WTC11 (cell line): ENCODE results near the gene MYOF. TPM values are rescaled to one million over a fixed set of nuclear protein-coding genes. Genes with fewer than 3 reads are reported as not detected.
"Not testable (repeated sequence)": the region's sequence is repeated elsewhere in the genome, so short reads cannot be mapped to it uniquely, and the experiment has no call there.

Source experiments
- ATAC-seq: fragments of 200-7000 bp; cut with Tn5 transposase; 2 replicates; pipeline ENCODE4 v1.10.0; 2021; ENCODE audit warnings: mild to moderate bottlenecking, moderate library complexity
- CTCF ChIA-PET: fragments of 300-600 bp; sonication (Branson Sonifier 250); formaldehyde crosslinking; loops from one replicate; lab custom pipeline; 2021; ENCODE audit warnings: antibody characterized with exemption; lab: Charles Lee
- POLR2A ChIA-PET: fragments of 350-600 bp; sonication (Branson Sonifier 250); formaldehyde crosslinking; loops from one replicate; lab custom pipeline; 2021; ENCODE audit warnings: antibody characterized with exemption; lab: Charles Lee
- DNase-seq: peaks from one replicate; pipeline ENCODE4 v3.0.0; 2021; ENCODE audit warnings: low spot score
- H3K27ac Mint-ChIP-seq: 2 replicates; pipeline ENCODE4 v1.8.0; 2021; ENCODE audit warnings: mixed read lengths
- H3K27me3 Mint-ChIP-seq: 2 replicates; pipeline ENCODE4 v1.8.0; 2021; ENCODE audit warnings: low read depth, mild to moderate bottlenecking, moderate library complexity, mixed read lengths
- H3K36me3 Mint-ChIP-seq: 2 replicates; pipeline ENCODE4 v1.8.0; 2021; ENCODE audit warnings: mixed read lengths
- H3K4me1 Mint-ChIP-seq: 2 replicates; pipeline ENCODE4 v1.8.0; 2022; ENCODE audit warnings: mixed read lengths
- H3K4me3 Mint-ChIP-seq: 2 replicates; pipeline ENCODE4 v1.8.0; 2021; ENCODE audit warnings: mild to moderate bottlenecking, moderate library complexity, mixed read lengths
- H3K9me3 Mint-ChIP-seq: 2 replicates; pipeline ENCODE4 v1.8.0; 2021; ENCODE audit warnings: mixed read lengths
- ATF2 ChIP-seq: sonication (generic); formaldehyde crosslinking; IDR thresholded peaks from 2 replicates; pipeline ENCODE4 v1.8.1; 2022; ENCODE audit warnings: low read depth, missing genetic modification reagents, borderline replicate concordance
- ATF6 ChIP-seq: sonication (generic); formaldehyde crosslinking; IDR thresholded peaks from 2 replicates; pipeline ENCODE4 v1.8.1; 2023; ENCODE audit warnings: mild to moderate bottlenecking, missing genetic modification reagents
- E2F5 ChIP-seq: sonication (generic); formaldehyde crosslinking; IDR thresholded peaks from 2 replicates; pipeline ENCODE4 v1.8.1; 2022; ENCODE audit warnings: mild to moderate bottlenecking, moderate library complexity, missing genetic modification reagents
- FOXP1 ChIP-seq: sonication (generic); formaldehyde crosslinking; IDR thresholded peaks from 2 replicates; pipeline ENCODE4 v1.8.0; 2022; ENCODE audit warnings: missing genetic modification reagents, mild to moderate bottlenecking, moderate library complexity, borderline replicate concordance
- HMGA2 ChIP-seq: fragments of 250-450 bp; sonication (Bioruptor Pico); IDR thresholded peaks from 2 replicates; pipeline ENCODE4 v1.4.0; 2021; ENCODE audit warnings: mild to moderate bottlenecking, moderate library complexity
- KAT7 ChIP-seq: sonication (generic); formaldehyde crosslinking; IDR thresholded peaks from 2 replicates; pipeline ENCODE4 v1.8.1; 2023; ENCODE audit warnings: missing genetic modification reagents, mild to moderate bottlenecking, borderline replicate concordance
- MYBL2 ChIP-seq: sonication (generic); formaldehyde crosslinking; IDR thresholded peaks from 2 replicates; pipeline ENCODE4 v1.8.1; 2023; ENCODE audit warnings: mild to moderate bottlenecking, moderate library complexity, missing genetic modification reagents
- OVOL2 ChIP-seq: fragments of 250-450 bp; sonication (Bioruptor Pico); IDR thresholded peaks from 2 replicates; pipeline ENCODE4 v1.9.0; 2021; ENCODE audit warnings: mild to moderate bottlenecking, borderline replicate concordance
- RELA ChIP-seq: sonication (generic); formaldehyde crosslinking; IDR thresholded peaks from 2 replicates; pipeline ENCODE4 v1.8.1; 2022; ENCODE audit warnings: missing genetic modification reagents, mild to moderate bottlenecking, borderline replicate concordance
- SMAD4 ChIP-seq: sonication (generic); formaldehyde crosslinking; IDR thresholded peaks from 2 replicates; pipeline ENCODE4 v1.8.0; 2022; ENCODE audit warnings: mild to moderate bottlenecking, missing genetic modification reagents
- SOX15 ChIP-seq: fragments of 250-450 bp; sonication (Bioruptor Pico); IDR thresholded peaks from 2 replicates; pipeline ENCODE4 v1.9.0; 2021; ENCODE audit warnings: mild to moderate bottlenecking
- ZBTB21 ChIP-seq: sonication (generic); formaldehyde crosslinking; IDR thresholded peaks from 2 replicates; pipeline ENCODE4 v1.8.1; 2023; ENCODE audit warnings: mild to moderate bottlenecking, missing genetic modification reagents, borderline replicate concordance
- ZNF121 ChIP-seq: sonication (generic); formaldehyde crosslinking; IDR thresholded peaks from 2 replicates; pipeline ENCODE4 v1.8.0; 2023; ENCODE audit warnings: missing genetic modification reagents
- ZNF232 ChIP-seq: sonication (generic); formaldehyde crosslinking; IDR thresholded peaks from 2 replicates; pipeline ENCODE4 v1.8.0; 2022; ENCODE audit warnings: mild to moderate bottlenecking, missing genetic modification reagents
- ZNF281 ChIP-seq: sonication (generic); formaldehyde crosslinking; IDR thresholded peaks from 2 replicates; pipeline ENCODE4 v1.8.0; 2023; ENCODE audit warnings: mild to moderate bottlenecking, missing genetic modification reagents
- ZNF425 ChIP-seq: fragments of 250-450 bp; sonication (Bioruptor Pico); conservative IDR thresholded peaks from 2 replicates; pipeline ENCODE4 v1.9.0; 2021; ENCODE audit warnings: mild to moderate bottlenecking
- ZNF671 ChIP-seq: fragments of 250-450 bp; sonication (Bioruptor Pico); IDR thresholded peaks from 2 replicates; pipeline ENCODE4 v1.8.0; 2021; ENCODE audit warnings: mild to moderate bottlenecking
- ZSCAN18 ChIP-seq: fragments of 250-450 bp; sonication (Bioruptor Pico); IDR thresholded peaks from 2 replicates; pipeline ENCODE4 v2.1.2; 2022; ENCODE audit warnings: mild to moderate bottlenecking, moderate library complexity
- total RNA-seq: library from RNA; stranded (reverse); gene quantifications from 3 replicates; pipeline ENCODE4 v1.2.3, GENCODE V29; 2021

The MYOF gene
- total RNA-seq, 1 experiment from 2014 or later: 1.8 TPM

- TF ChIP-seq FOXP1 (CRISPR knock-in tag) (no peak), HMGA2 (CRISPR knock-in tag) (no peak), ZNF121 (CRISPR knock-in tag) (no peak), ZSCAN18 (no peak), ZNF425 (CRISPR knock-in tag) (no peak), SOX15 (no peak), ATF6 (CRISPR knock-in tag) (no peak)
Measured at GRCh38 chr10:93420091-93420490, 62.0 kb downstream of the MYOF start (continued).

- not testable (repeated sequence) for H3K9me3 Mint-ChIP-seq, H3K36me3 Mint-ChIP-seq, DNase-seq, ATAC-seq, H3K4me3 Mint-ChIP-seq, H3K27ac Mint-ChIP-seq, H3K27me3 Mint-ChIP-seq
- POLR2A ChIA-PET: interaction anchor here (1.8 kb wide), 1 partner anchor 20 kb away, joined by 5 read pairs; no protein-coding TSS in a partner anchor
- peaks cover 39% of the 10 kb centered on the region for H3K4me1 Mint-ChIP-seq
- CTCF ChIA-PET: interaction anchor here (2.9 to 4.7 kb wide), 2 partner anchors 43 to 63 kb away, joined by 12 to 25 read pairs; partner anchors contain the start of gene MYOF
Measured at GRCh38 chr10:93419016-93419415, 63.1 kb downstream of the MYOF start.

GRCh38 chr10:93417921-93418320 is 64.2 kb downstream of the MYOF start:
- TF ChIP-seq ATF2 (CRISPR knock-in tag): no peak
- TF ChIP-seq ZNF671 (CRISPR knock-in tag): no peak
- no peak for TF ChIP-seq SMAD4 (CRISPR knock-in tag)
- no peak for TF ChIP-seq FOXP1 (CRISPR knock-in tag)
- no peak for TF ChIP-seq ZBTB21 (CRISPR knock-in tag)
- no peak for TF ChIP-seq RELA (CRISPR knock-in tag)
- H3K27ac Mint-ChIP-seq: no peak overlapping the region

GRCh38 chr10:93417266-93417665 is 64.9 kb downstream of the MYOF start:
- Mint-ChIP-seq H3K27ac (no peak overlapping the region), H3K4me3 (no peak overlapping the region), H3K9me3 (no peaks in the 10 kb centered on the region), H3K27me3 (no peaks in the 10 kb centered on the region), H3K36me3 (no peaks in the 10 kb centered on the region), H3K4me1 (peaks cover 40% of the 10 kb centered on the region)
- no peak for ATAC-seq
- ChIA-PET POLR2A (interaction anchor here (0.6 kb wide), 1 partner anchor 17 kb away, joined by 7 read pairs; no protein-coding TSS in a partner anchor), CTCF (interaction anchor here (1.7 to 4.7 kb wide), 2 partner anchors 41 to 65 kb away, joined by 4 to 25 read pairs; partner anchors contain the start of gene MYOF)
- DNase-seq: no peak
- no peak for TF ChIP-seq ZNF281
- no peak for TF ChIP-seq OVOL2 (CRISPR knock-in tag)
- TF ChIP-seq ZNF232 (CRISPR knock-in tag): no peak
- no peak for TF ChIP-seq E2F5 (CRISPR knock-in tag)
- TF ChIP-seq MYBL2 (CRISPR knock-in tag): no peak
- TF ChIP-seq KAT7 (CRISPR knock-in tag): no peak

More at GRCh38 chr10:93417921-93418320, 64.2 kb downstream of the MYOF start:
- Mint-ChIP-seq H3K4me3 (no peak overlapping the region), H3K9me3 (no peaks in the 10 kb centered on the region), H3K4me1 (peaks cover 41% of the 10 kb centered on the region), H3K36me3 (no peaks in the 10 kb centered on the region), H3K27me3 (no peaks in the 10 kb centered on the region)
- ATAC-seq: no peak
- ChIA-PET POLR2A (no interaction called here), CTCF (interaction anchor here (2.9 to 4.7 kb wide), 2 partner anchors 42 to 64 kb away, joined by 12 to 25 read pairs; partner anchors contain the start of gene MYOF)
- no peak for DNase-seq
